ENCODE data around the gene EIF3D.

- TF ChIP-seq ZNF423 (CRISPR knock-in tag; IDR thresholded peaks at IDR 0.05) = no peak
- no peak for TF ChIP-seq CTCF (IDR thresholded peaks at IDR 0.05)
- TF ChIP-seq ZNF219 (CRISPR knock-in tag; IDR thresholded peaks at IDR 0.05; ENCODE audit: borderline replicate concordance) = no peak
- TF ChIP-seq RELA (CRISPR knock-in tag; IDR thresholded peaks at IDR 0.05; ENCODE audit: borderline replicate concordance) = no peak
- no peak for TF ChIP-seq NR2C2 (CRISPR knock-in tag; IDR thresholded peaks at IDR 0.05)
- no peak for TF ChIP-seq SP1 (CRISPR knock-in tag; conservative IDR thresholded peaks at IDR 0.05)
- no peak for TF ChIP-seq E2F4 (CRISPR knock-in tag; IDR thresholded peaks at IDR 0.05; ENCODE audit: borderline replicate concordance, low read depth)
- no peak for TF ChIP-seq ETV6 (CRISPR knock-in tag; IDR thresholded peaks at IDR 0.05)
- TF ChIP-seq NFYB (CRISPR knock-in tag; conservative IDR thresholded peaks at IDR 0.05; ENCODE audit: low read depth) = no peak
- no peak for TF ChIP-seq ESRRA (CRISPR knock-in tag; IDR thresholded peaks at IDR 0.05; ENCODE audit: borderline replicate concordance)
- no peak for TF ChIP-seq USF2 (CRISPR knock-in tag; IDR thresholded peaks at IDR 0.05)
Measured at GRCh38 chr22:36546932-36547331, 18.0 kb upstream of the EIF3D start.

All from WTC11 (cell line).